Sigmoid colon (tissue), 4 donors: ENCODE data around the gene MYOZ2.

ENCODE experiments used
- EP300 ChIP-seq, 4 donors: sonication (generic); formaldehyde crosslinking; IDR thresholded peaks; one replicate each; pipeline ENCODE4 v1.6.1; 2017; ENCODE audit warnings: antibody characterized with exemption in 4 of 4
- POLR2A ChIP-seq, 2 donors: fragments of 450-650 bp; IDR thresholded peaks; one replicate each; pipeline ENCODE4 v1.6.1; 2016; ENCODE audit warnings: antibody characterized with exemption in 2 of 2, mild to moderate bottlenecking in 2 of 2, moderate library complexity in 2 of 2
- POLR2AphosphoS5 ChIP-seq, 4 donors: sonication (generic); formaldehyde crosslinking; IDR thresholded peaks; one replicate each; pipeline ENCODE4 v1.6.1; 2017; ENCODE audit warnings: antibody characterized with exemption in 4 of 4
- TF ChIP-seq, protein P1 (sequence below), 4 experiments: fragments of 450-650 bp in 3 of 4; fragments of 200-600 bp in 1 of 4; IDR thresholded peaks; one replicate each; pipeline ENCODE4 v1.5.1; 2016 to 2019; ENCODE audit warnings: antibody characterized with exemption in 4 of 4, mild to moderate bottlenecking in 3 of 4, moderate library complexity in 2 of 4

- TF ChIP-seq, protein P1, sequence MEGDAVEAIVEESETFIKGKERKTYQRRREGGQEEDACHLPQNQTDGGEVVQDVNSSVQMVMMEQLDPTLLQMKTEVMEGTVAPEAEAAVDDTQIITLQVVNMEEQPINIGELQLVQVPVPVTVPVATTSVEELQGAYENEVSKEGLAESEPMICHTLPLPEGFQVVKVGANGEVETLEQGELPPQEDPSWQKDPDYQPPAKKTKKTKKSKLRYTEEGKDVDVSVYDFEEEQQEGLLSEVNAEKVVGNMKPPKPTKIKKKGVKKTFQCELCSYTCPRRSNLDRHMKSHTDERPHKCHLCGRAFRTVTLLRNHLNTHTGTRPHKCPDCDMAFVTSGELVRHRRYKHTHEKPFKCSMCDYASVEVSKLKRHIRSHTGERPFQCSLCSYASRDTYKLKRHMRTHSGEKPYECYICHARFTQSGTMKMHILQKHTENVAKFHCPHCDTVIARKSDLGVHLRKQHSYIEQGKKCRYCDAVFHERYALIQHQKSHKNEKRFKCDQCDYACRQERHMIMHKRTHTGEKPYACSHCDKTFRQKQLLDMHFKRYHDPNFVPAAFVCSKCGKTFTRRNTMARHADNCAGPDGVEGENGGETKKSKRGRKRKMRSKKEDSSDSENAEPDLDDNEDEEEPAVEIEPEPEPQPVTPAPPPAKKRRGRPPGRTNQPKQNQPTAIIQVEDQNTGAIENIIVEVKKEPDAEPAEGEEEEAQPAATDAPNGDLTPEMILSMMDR (IDR thresholded peaks at IDR 0.05), result no peak
- TF ChIP-seq EP300 (IDR thresholded peaks at IDR 0.05) (no peak), POLR2A (IDR thresholded peaks at IDR 0.05) (no peak), POLR2AphosphoS5 (IDR thresholded peaks at IDR 0.05) (no peak)
Measured at GRCh38 chr4:119231491-119231890, 95.9 kb downstream of the MYOZ2 start.
